Measurements from ENCODE around the gene RDM1.

RDM1 gene

DNA sequence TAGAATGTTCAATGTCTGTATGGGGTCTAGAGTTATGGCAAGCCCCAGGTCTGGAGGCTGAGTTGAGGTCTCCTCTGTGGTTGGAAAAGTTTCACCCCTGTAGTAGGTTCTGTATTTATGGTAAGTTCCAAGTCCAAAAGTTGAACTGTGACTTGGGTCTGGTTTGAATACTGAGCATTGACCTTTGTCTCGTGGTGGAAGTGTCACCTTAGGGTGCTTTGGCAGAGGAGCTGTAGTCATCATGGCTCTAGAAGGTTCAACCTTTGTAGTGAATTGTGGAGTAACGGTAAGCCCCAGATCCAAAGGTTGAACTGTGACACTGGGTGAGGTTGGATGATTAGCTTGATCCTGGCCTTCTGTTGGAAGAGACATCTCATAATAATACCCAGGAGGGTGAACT is 17.6 kb downstream of the RDM1 start:
- no peak overlapping the region for H3K4me3 ChIP-seq (ENCODE audit: insufficient read depth, low read length, poor library complexity, severe bottlenecking)
- TF ChIP-seq EZH2phosphoT487 (conservative IDR thresholded peaks at IDR 0.05; ENCODE audit: low read length), result no peak
- TF ChIP-seq, protein P1, sequence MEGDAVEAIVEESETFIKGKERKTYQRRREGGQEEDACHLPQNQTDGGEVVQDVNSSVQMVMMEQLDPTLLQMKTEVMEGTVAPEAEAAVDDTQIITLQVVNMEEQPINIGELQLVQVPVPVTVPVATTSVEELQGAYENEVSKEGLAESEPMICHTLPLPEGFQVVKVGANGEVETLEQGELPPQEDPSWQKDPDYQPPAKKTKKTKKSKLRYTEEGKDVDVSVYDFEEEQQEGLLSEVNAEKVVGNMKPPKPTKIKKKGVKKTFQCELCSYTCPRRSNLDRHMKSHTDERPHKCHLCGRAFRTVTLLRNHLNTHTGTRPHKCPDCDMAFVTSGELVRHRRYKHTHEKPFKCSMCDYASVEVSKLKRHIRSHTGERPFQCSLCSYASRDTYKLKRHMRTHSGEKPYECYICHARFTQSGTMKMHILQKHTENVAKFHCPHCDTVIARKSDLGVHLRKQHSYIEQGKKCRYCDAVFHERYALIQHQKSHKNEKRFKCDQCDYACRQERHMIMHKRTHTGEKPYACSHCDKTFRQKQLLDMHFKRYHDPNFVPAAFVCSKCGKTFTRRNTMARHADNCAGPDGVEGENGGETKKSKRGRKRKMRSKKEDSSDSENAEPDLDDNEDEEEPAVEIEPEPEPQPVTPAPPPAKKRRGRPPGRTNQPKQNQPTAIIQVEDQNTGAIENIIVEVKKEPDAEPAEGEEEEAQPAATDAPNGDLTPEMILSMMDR (IDR thresholded peaks at IDR 0.05; ENCODE audit: insufficient read depth, low read length, poor library complexity, severe bottlenecking), result no peak
- no peaks in the 10 kb centered on the region for H3F3A ChIP-seq (ENCODE audit: insufficient read depth)
- H3K36me3 ChIP-seq (ENCODE audit: low read length), result no peaks in the 10 kb centered on the region
- no peaks in the 10 kb centered on the region for H4K20me1 ChIP-seq (ENCODE audit: low read depth, low read length)
- H3K9me3 ChIP-seq (ENCODE audit: insufficient read depth, low read length), result no peaks in the 10 kb centered on the region
- no peak overlapping the region for H2AFZ ChIP-seq (ENCODE audit: low read depth, low read length, severe bottlenecking)
- no peak overlapping the region for H3K4me2 ChIP-seq (ENCODE audit: low read depth, low read length, poor library complexity, severe bottlenecking)
- no peak overlapping the region for H3K27ac ChIP-seq (ENCODE audit: low read depth, low read length)
- no peaks in the 10 kb centered on the region for H3K27me3 ChIP-seq (ENCODE audit: low read length)
- no peaks in the 10 kb centered on the region for H3K9me2 ChIP-seq (replicated peaks; ENCODE audit: insufficient read depth, low read length)
- no peaks in the 10 kb centered on the region for H3K79me2 ChIP-seq (ENCODE audit: insufficient read depth, low read length)
- H3K9ac ChIP-seq (ENCODE audit: low read length), result no peak overlapping the region

DNA sequence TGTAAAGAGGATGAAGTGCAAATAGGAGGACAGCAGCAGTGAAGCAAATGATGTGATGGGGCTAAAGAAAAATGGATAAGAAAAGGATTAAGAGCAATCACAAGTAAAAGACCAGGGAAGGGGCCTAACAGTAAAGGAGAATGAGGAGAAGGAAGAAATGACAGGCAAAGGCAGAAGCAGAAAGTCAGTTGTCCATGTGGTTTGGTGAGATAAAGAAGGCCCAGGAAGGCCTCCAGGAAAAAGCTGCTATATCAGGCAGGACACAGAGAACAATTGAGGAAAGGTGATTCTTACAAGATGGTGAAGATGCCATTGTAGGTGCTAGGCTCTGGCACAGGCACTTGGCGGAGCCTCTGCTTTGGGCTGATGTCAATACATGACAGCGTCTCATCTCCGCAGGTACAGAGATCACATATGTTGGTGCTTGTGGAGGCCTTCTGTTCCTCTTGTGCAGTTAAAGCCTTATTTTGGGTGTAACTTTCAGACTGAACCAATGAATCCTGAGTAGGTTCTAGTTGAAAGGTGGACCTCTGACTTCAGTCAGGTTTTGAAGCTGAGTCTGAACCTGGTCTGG is 18.1 kb downstream of the RDM1 start:
- Histone ChIP-seq H3K9me2 (replicated peaks; ENCODE audit: insufficient read depth, low read length) (no peaks in the 10 kb centered on the region), H2AFZ (ENCODE audit: low read depth, low read length, severe bottlenecking) (no peak overlapping the region), H3K9me3 (ENCODE audit: insufficient read depth, low read length) (no peaks in the 10 kb centered on the region), H4K20me1 (ENCODE audit: low read depth, low read length) (no peaks in the 10 kb centered on the region), H3K27ac (ENCODE audit: low read depth, low read length) (no peak overlapping the region), H3F3A (ENCODE audit: insufficient read depth) (no peaks in the 10 kb centered on the region), H3K4me2 (ENCODE audit: low read depth, low read length, poor library complexity, severe bottlenecking) (no peak overlapping the region), H3K27me3 (ENCODE audit: low read length) (no peaks in the 10 kb centered on the region), H3K9ac (ENCODE audit: low read length) (no peak overlapping the region), H3K79me2 (ENCODE audit: insufficient read depth, low read length) (no peaks in the 10 kb centered on the region), H3K4me3 (ENCODE audit: insufficient read depth, low read length, poor library complexity, severe bottlenecking) (no peak overlapping the region), H3K36me3 (ENCODE audit: low read length) (no peaks in the 10 kb centered on the region)
- no peak for TF ChIP-seq EZH2phosphoT487 (conservative IDR thresholded peaks at IDR 0.05; ENCODE audit: low read length)
- TF ChIP-seq, protein P1 (IDR thresholded peaks at IDR 0.05; ENCODE audit: insufficient read depth, low read length, poor library complexity, severe bottlenecking), result no peak

DNA sequence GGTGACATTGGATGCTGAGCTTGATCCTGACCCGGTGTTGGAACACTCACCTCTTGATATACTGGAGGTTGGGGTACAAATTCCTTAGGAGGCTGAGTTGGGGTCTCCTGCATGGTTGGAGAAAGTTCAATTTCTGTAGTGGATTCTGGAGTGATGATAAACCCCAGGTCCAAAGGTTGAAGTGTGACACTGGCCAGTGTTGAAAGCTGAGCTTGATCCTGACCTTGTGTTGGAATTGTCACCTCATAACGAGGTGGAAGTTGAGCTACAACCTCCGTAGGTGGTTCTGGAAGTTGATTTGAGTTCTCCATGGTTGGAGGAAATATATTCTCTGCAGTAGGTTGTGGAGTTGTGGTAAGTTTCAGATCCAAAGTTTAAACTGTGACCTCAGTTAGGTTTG is 21.2 kb downstream of the RDM1 start:
- Histone ChIP-seq H3K9ac (ENCODE audit: low read length) (no peak overlapping the region), H3K4me3 (ENCODE audit: insufficient read depth, low read length, poor library complexity, severe bottlenecking) (no peak overlapping the region), H3K27me3 (ENCODE audit: low read length) (no peaks in the 10 kb centered on the region), H3K9me3 (ENCODE audit: insufficient read depth, low read length) (no peaks in the 10 kb centered on the region), H2AFZ (ENCODE audit: low read depth, low read length, severe bottlenecking) (no peak overlapping the region), H3F3A (ENCODE audit: insufficient read depth) (no peaks in the 10 kb centered on the region), H3K4me2 (ENCODE audit: low read depth, low read length, poor library complexity, severe bottlenecking) (no peak overlapping the region), H3K9me2 (replicated peaks; ENCODE audit: insufficient read depth, low read length) (no peaks in the 10 kb centered on the region), H4K20me1 (ENCODE audit: low read depth, low read length) (no peaks in the 10 kb centered on the region), H3K79me2 (ENCODE audit: insufficient read depth, low read length) (no peaks in the 10 kb centered on the region), H3K27ac (ENCODE audit: low read depth, low read length) (no peak overlapping the region), H3K36me3 (ENCODE audit: low read length) (no peaks in the 10 kb centered on the region)
- TF ChIP-seq EZH2phosphoT487 (conservative IDR thresholded peaks at IDR 0.05; ENCODE audit: low read length), result no peak
- TF ChIP-seq, protein P1 (IDR thresholded peaks at IDR 0.05; ENCODE audit: insufficient read depth, low read length, poor library complexity, severe bottlenecking), result no peak

Measured in SU-DHL-6 (cell line).